ENCODE measurements around the gene MSH5.

MSH5 gene

DNA sequence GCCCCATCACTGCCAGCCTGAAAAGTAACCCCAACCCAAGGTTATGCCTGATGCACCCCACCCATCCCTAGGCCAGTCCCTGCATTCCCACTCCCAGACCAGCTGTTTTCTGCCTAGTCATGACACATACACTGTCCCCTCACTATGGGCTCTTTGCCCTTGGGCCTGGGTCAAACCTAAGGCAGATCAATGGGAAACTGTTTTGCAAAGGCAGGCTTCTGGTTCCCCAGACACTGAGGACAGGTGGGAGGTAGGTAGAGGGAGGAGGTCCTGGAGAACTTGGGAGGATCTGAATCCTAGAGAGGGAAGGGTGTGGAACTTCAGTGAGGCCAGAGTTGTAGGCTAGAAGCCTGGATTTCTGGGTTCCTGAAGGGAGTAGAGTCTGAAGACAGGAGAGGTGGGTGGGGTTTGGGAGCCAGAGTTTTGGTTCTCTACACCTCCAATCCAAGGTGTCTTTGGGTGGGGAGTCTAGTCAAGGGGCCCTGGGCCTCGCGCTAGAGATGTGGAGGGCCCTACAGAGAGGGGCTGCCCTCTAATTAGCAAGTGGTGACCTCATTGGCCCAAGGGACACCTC lies 5.5 kb upstream of the MSH5 start:
- no peak for TF ChIP-seq EZH2phosphoT487 (conservative IDR thresholded peaks at IDR 0.05; ENCODE audit: low read length)
- TF ChIP-seq, protein P1, sequence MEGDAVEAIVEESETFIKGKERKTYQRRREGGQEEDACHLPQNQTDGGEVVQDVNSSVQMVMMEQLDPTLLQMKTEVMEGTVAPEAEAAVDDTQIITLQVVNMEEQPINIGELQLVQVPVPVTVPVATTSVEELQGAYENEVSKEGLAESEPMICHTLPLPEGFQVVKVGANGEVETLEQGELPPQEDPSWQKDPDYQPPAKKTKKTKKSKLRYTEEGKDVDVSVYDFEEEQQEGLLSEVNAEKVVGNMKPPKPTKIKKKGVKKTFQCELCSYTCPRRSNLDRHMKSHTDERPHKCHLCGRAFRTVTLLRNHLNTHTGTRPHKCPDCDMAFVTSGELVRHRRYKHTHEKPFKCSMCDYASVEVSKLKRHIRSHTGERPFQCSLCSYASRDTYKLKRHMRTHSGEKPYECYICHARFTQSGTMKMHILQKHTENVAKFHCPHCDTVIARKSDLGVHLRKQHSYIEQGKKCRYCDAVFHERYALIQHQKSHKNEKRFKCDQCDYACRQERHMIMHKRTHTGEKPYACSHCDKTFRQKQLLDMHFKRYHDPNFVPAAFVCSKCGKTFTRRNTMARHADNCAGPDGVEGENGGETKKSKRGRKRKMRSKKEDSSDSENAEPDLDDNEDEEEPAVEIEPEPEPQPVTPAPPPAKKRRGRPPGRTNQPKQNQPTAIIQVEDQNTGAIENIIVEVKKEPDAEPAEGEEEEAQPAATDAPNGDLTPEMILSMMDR (IDR thresholded peaks at IDR 0.05; ENCODE audit: insufficient read depth, low read length, poor library complexity, severe bottlenecking), result no peak
- no peaks in the 10 kb centered on the region for H3K27me3 ChIP-seq (ENCODE audit: low read length)
- H3K4me3 ChIP-seq (ENCODE audit: insufficient read depth, low read length, poor library complexity, severe bottlenecking), result peak overlapping the region; percentile 80
- H4K20me1 ChIP-seq (ENCODE audit: low read depth, low read length), result no peaks in the 10 kb centered on the region
- peaks cover 31% of the 10 kb centered on the region for H3K79me2 ChIP-seq (ENCODE audit: insufficient read depth, low read length)
- peaks cover 18% of the 10 kb centered on the region; the same call in 1 of the 2 replicates for H3K36me3 ChIP-seq (ENCODE audit: low read length)
- peak overlapping the region; percentile 64 for H3K4me2 ChIP-seq (ENCODE audit: low read depth, low read length, poor library complexity, severe bottlenecking)
- H2AFZ ChIP-seq (ENCODE audit: low read depth, low read length, severe bottlenecking), result no peak overlapping the region
- H3K9ac ChIP-seq (ENCODE audit: low read length), result peak overlapping the region; percentile 90
- H3K27ac ChIP-seq (ENCODE audit: low read depth, low read length), result peak overlapping the region; percentile 95
- H3K9me3 ChIP-seq (ENCODE audit: insufficient read depth, low read length), result no peaks in the 10 kb centered on the region
- H3K9me2 ChIP-seq (replicated peaks; ENCODE audit: insufficient read depth, low read length), result no peaks in the 10 kb centered on the region
- peaks cover 51% of the 10 kb centered on the region for H3F3A ChIP-seq (ENCODE audit: insufficient read depth)

- no peaks in the 10 kb centered on the region for H4K20me1 ChIP-seq (ENCODE audit: low read depth, low read length)
- peaks cover 53% of the 10 kb centered on the region for H3F3A ChIP-seq (ENCODE audit: insufficient read depth)
- no peaks in the 10 kb centered on the region for H3K9me2 ChIP-seq (replicated peaks; ENCODE audit: insufficient read depth, low read length)
- peak overlapping the region; percentile 95 for H3K27ac ChIP-seq (ENCODE audit: low read depth, low read length)
- H3K79me2 ChIP-seq (ENCODE audit: insufficient read depth, low read length), result peaks cover 31% of the 10 kb centered on the region
- no peaks in the 10 kb centered on the region for H3K27me3 ChIP-seq (ENCODE audit: low read length)
- no peak overlapping the region for H2AFZ ChIP-seq (ENCODE audit: low read depth, low read length, severe bottlenecking)
- TF ChIP-seq EZH2phosphoT487 (conservative IDR thresholded peaks at IDR 0.05; ENCODE audit: low read length), result no peak
- TF ChIP-seq, protein P1 (IDR thresholded peaks at IDR 0.05; ENCODE audit: insufficient read depth, low read length, poor library complexity, severe bottlenecking), result no peak
- peak overlapping the region; percentile 64 for H3K4me2 ChIP-seq (ENCODE audit: low read depth, low read length, poor library complexity, severe bottlenecking)
- peak overlapping the region; percentile 90 for H3K9ac ChIP-seq (ENCODE audit: low read length)
- H3K9me3 ChIP-seq (ENCODE audit: insufficient read depth, low read length), result no peaks in the 10 kb centered on the region
- H3K36me3 ChIP-seq (ENCODE audit: low read length), result peaks cover 18% of the 10 kb centered on the region; the same call in 1 of the 2 replicates
- peak overlapping the region; percentile 80 for H3K4me3 ChIP-seq (ENCODE audit: insufficient read depth, low read length, poor library complexity, severe bottlenecking)
These were observed 4.9 kb upstream of the MSH5 start for GRCh38 chr6:31734821-31735406.

GRCh38 chr6:31736021-31736767 lies 3.6 kb upstream of the MSH5 start, which contains the start of gene CLIC1:
TSS of gene CLIC1 (minus strand) at chr6:31736530. CDS start at chr6:31736300, 230 bp downstream.
- Histone ChIP-seq H3K4me2 (ENCODE audit: low read depth, low read length, poor library complexity, severe bottlenecking) (peak within 1 kb of the TSS; percentile 64), H3F3A (ENCODE audit: insufficient read depth) (peaks cover 53% of the 10 kb centered on the region), H3K36me3 (ENCODE audit: low read length) (peaks cover 21% of the 10 kb centered on the region; the same call in 1 of the 2 replicates), H2AFZ (ENCODE audit: low read depth, low read length, severe bottlenecking) (peak within 1 kb of the TSS; percentile 8), H3K9ac (ENCODE audit: low read length) (peak within 1 kb of the TSS; percentile 90), H3K27ac (ENCODE audit: low read depth, low read length) (peak within 1 kb of the TSS; percentile 95), H3K27me3 (ENCODE audit: low read length) (no peaks in the 10 kb centered on the region), H3K9me3 (ENCODE audit: insufficient read depth, low read length) (no peaks in the 10 kb centered on the region), H3K9me2 (replicated peaks; ENCODE audit: insufficient read depth, low read length) (no peaks in the 10 kb centered on the region), H3K4me3 (ENCODE audit: insufficient read depth, low read length, poor library complexity, severe bottlenecking) (peak within 1 kb of the TSS; percentile 80), H4K20me1 (ENCODE audit: low read depth, low read length) (no peaks in the 10 kb centered on the region), H3K79me2 (ENCODE audit: insufficient read depth, low read length) (peaks cover 42% of the 10 kb centered on the region)
- TF ChIP-seq, protein P1 (IDR thresholded peaks at IDR 0.05; ENCODE audit: insufficient read depth, low read length, poor library complexity, severe bottlenecking), result no peak
- no peak for TF ChIP-seq EZH2phosphoT487 (conservative IDR thresholded peaks at IDR 0.05; ENCODE audit: low read length)

All from SU-DHL-6 (cell line).